Fibroblast of skin of right quadriceps (primary cell): ENCODE data around the gene AFF2.

Source experiments
- DNase-seq: peaks from one replicate; pipeline ENCODE4 v3.0.0-alpha.2; 2013

Gene AFF2

GRCh38 chrX:148768296-148768695, 267.9 kb downstream of the AFF2 start:
- no peak for DNase-seq

GRCh38 chrX:148771440-148771839, 271.0 kb downstream of the AFF2 start:
- DNase-seq = no peak

- no peak for DNase-seq
Observed at GRCh38 chrX:148774276-148774675, 273.9 kb downstream of the AFF2 start.

- DNase-seq = no peak
Observed at GRCh38 chrX:148784137-148784536, 283.7 kb downstream of the AFF2 start.

DNA sequence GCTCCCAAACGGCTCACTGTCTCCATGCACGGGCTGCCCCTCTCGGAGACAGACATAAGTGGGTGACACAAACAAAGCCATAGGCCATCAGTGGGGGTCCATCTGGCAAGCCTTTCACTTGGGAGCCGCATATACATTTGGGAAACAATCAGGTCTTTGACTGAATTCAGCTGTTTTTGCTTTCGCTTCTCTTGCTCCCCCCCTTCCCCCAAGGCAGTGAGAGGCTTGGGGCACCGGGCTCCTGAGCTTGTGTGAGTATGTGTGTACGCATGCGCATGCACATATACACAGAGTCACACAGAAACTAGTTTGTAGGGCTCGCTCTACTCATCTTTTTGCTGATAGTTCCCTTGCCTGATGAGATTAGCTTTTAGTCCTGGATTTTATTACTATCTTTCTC, 284.4 kb downstream of the AFF2 start:
- no peak for DNase-seq

GRCh38 chrX:148785256-148785655, 284.8 kb downstream of the AFF2 start:
- DNase-seq = no peak

- no peak for DNase-seq
Observed at GRCh38 chrX:148788449-148788848, 288.0 kb downstream of the AFF2 start.

GRCh38 chrX:148794350-148794749, 293.9 kb downstream of the AFF2 start:
- DNase-seq = no peak

- no peak for DNase-seq
Observed at GRCh38 chrX:148804579-148805355, 304.4 kb downstream of the AFF2 start.

DNA sequence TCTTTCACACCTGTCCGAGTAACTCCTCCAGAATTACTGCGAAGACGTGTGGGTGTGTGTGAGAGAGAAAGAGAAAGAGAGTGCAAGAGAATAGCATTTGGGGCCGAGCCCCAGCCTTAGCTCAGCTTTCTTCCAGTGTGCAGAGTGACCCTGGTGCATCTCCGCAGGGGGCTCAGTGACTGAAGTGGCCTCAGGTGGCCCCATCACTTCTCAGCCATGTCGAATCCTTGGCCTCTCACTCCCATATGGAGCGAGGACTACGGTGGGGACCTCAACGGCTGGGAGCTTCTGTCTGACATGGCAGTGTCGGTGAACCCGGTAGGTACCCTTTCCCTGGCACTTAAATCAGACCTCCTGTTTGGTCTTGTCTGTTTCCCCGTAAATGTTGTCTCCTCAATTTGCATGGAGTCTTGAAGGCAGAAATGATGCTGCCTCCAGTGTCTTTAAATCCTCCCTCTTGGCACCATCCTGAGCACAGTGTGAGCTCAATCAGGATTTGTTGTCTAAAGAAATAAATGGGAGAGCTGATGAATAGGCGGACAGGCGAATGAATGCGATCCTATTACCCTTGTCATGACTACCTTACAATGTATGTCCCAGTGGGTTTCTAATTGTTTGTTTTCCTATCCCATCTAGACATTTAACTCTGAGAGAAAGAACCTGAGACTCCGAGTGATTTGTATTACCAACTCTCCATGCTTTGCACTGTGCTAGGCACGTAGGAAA, 305.9 kb downstream of the AFF2 start:
- no peak for DNase-seq

GRCh38 chrX:148808833-148809232, 308.4 kb downstream of the AFF2 start:
- no peak for DNase-seq

- DNase-seq = peak; percentile 43
Observed at GRCh38 chrX:148811236-148811635, 310.8 kb downstream of the AFF2 start.

GRCh38 chrX:148813422-148813821, 313.0 kb downstream of the AFF2 start:
- DNase-seq = no peak

DNA sequence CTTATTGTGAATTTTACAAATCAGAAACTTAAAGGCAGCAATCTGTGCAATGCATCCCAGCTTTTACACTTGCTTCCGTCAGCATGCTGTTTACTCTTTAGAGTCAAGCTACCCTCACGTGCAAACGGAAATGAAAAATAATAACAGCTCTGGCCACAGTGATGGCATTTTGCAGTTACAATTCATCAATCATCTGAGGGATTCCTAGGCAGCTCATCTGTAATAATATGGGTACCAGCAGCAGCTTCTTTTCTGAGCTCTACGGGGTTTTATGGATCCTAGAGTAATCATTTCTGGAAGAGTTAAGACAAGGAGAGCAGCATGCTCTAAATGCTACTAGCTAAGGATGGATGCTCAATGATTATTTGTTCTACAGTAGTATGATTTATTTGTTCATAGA, 313.6 kb downstream of the AFF2 start:
- DNase-seq = no peak

- no peak for DNase-seq
Observed at GRCh38 chrX:148815218-148815961, 315.0 kb downstream of the AFF2 start.

DNA sequence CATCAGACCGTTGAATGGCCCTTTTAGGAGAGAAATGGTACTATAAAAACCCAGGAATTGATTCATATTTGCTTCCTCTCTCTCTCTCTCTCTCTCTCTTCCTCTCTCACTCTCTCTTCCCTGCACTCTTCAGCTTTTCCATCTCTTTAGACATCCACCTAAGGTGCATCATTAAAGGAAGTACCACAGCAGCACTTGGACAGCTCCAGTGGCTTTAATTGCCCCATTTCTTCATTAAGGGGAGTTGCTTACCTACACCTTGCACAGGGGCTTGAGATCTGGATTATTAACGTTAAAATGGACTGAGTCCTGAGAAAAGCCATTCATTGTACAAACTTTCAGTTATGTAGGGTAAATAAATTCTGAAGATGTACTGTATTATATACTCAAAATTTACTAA, 323.6 kb downstream of the AFF2 start:
- no peak for DNase-seq

DNA sequence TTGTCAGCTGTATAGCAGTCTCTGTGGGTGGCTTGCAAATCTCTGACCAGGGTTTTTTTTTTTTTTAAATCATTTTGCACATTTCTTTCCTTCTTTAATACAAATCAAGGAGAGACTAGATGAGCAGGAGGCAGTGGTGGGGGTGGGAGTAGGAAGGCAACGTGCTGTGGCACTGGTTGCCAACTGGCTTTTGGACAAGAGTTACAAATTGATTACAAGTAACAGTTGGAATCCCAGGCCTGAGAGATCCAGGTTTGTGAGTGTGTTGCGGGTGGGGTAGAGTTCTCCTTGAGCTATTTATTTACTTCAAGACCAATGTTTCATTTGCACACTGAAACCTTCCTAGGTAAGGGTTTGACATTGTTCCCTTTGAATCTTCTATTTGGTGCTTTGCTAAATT, 325.3 kb downstream of the AFF2 start:
- DNase-seq = no peak

DNA sequence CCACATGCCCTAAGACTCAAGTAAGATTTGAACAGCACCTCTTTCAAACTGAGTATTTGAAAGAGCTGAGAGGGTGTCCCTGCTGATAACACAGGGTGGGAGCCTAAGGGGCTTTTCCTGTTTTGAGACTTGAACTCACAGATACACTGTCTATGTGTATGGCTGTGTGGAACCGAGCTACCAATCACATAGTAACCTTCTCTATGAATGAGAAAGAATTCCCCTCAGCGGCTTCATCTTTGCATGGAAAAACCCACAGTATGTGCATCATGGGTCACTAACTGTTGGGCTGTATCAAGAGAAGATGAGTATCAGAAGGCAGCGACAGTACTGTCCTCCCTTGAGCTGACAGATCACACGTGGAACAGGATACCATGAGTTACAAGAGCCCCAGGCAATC, 336.3 kb downstream of the AFF2 start:
- DNase-seq = no peak

DNA sequence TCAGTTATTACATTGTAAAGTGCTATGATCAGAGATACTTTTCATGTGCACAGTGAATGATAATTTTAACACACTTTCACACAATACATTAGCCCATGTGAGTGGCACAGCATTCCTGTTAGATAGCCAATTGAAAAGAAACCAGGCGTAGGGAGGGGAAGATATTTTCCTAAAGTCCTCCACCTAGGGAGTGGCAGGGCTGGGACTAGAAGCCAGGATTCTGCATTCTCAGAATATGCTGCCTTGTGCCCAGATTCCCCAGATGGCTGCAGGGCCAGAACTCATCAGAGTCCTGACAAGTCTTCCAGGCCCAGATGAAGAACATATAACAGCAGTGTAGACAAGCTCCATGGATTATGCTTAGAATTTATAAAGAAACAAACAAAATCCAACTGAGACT, 350.2 kb downstream of the AFF2 start:
- DNase-seq = no peak

GRCh38 chrX:148854306-148854705, 353.9 kb downstream of the AFF2 start:
- peak; percentile 51 for DNase-seq

- DNase-seq = no peak
Observed at GRCh38 chrX:148856505-148856904, 356.1 kb downstream of the AFF2 start.

- no peak for DNase-seq
Observed at GRCh38 chrX:148865277-148866210, 365.1 kb downstream of the AFF2 start.

DNA sequence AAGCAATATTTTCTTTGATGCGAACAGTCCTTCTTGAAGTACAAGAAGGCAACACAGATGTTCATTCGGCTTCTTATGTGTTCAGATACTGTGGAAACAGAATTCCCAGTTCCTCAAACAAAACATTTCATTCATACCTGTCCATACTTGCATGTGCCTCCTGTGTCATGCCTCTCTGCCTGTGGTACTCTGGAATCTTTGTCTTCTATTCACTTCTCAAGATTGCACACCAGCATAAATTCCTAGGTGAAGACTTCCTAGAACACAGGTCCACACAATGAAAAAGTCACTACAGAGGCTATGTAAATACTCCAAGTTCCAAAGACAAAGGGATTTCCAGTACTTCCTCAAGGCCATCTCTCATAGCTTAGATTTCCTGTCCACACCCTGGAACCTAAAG, 367.2 kb downstream of the AFF2 start:
- no peak for DNase-seq
